Left lobe of liver (tissue), 2 donors: ENCODE measurements around the gene PPP1R36. TPM values are rescaled to one million over a fixed set of nuclear protein-coding genes. Genes with fewer than 3 reads are reported as not detected.
"Not testable (repeated sequence)": the region's sequence is repeated elsewhere in the genome, so short reads cannot be mapped to it uniquely, and the experiment has no call there.

Source experiments
- ATAC-seq: fragments of 200-7000 bp; cut with Tn5 transposase; one replicate; pipeline ENCODE4 v1.9.1; 2020; ENCODE audit warnings: mild to moderate bottlenecking, moderate library complexity
- DNase-seq: peaks from one replicate; pipeline ENCODE4 v3.0.0-alpha.2; 2020; ENCODE audit warnings: low spot score
- total RNA-seq: library from RNA; stranded (reverse); gene quantifications from one replicate; pipeline ENCODE4 v1.2.1, GENCODE V29; 2021
- donor health status: DM: no; HTN: no; CAD: no; lungs with moderate emphysema.
- donor health status: DM: no; HTN: yes; CAD: no.

Gene PPP1R36
- total RNA-seq, 1 donor from 2014 or later = 0.18 TPM

DNA sequence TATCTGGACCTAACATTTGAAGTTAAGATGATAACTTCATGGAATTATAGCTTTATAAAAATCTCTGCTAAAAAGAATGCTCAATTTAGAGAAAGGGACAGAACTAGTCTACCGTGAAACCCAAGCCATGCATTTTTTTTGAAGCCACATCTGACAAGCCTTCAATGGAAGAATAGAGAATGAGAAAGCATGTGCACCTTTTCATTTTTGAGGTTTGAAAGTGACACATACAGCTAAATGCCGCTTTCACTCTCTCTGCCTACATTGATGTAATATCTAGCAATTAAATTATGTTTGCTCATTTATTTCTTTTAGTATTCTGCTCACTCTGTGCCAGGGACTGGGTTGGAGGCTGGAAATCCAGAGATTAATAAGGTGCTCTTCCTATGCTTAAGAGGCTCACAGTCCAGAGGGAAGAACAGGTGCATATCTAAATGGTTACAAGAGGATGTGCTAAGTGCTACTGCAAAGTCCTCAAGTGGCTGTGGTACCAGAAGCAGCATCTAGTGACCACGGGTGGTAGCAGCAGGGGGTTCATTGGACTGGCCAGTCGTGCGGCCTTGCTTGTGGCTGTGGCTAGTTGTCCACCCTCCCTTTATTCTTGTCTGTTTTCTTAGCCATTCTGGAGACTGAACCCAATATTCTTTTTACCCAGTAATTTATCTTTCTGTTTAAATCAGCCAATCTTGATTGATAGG lies 60.4 kb downstream of the PPP1R36 start:
- ATAC-seq = no peak
- DNase-seq = no peak

DNA sequence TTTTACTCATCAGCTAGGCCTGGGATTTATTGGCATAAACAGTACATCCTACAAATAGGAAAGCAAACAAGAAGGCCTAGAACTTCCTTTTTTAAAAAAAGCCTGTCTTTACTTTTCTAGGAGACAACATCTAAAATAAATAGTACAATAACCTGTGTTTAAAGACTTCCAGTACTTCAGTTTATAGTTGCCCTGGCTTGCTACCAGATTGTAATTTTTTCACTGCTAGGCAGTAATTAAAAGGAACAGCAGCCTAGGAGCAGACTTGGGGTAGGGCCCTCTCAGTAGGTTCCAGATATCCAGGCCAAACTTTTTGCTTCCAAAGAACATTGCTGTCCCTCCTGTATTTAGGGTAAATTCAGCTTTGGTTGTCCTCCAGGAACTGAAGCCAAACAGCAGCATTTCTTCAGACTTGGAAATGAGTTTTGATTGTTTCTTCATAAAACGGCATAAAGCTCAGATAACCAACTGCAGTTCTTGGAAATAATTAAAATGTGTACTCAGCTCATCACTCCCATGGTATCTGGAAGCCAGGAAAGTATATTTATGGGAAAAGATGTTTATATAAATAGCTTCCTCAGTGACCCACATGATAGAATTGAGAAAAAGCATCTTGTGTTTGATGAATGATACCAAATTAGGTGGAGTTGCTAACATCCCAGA lies 61.7 kb downstream of the PPP1R36 start:
- DNase-seq (no peak), ATAC-seq (peak; percentile 19)

DNA sequence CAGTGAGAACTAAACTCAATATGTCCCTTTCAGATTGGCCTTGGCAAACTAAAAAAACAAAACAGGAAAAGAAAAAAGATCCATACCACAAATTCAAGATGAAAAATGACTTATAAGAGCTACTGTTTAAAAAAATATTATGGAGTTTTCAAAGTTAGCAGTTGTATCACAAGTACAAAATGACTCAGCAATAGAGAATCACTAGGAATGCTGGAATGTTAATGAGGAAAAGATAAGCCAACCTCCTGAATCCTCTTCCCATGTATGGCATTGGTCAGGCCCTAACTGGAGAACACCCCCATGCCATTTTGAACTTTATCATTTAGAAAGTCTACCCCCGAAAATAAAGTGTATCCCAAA lies 62.2 kb downstream of the PPP1R36 start:
- DNase-seq (no peak), ATAC-seq (no peak)

DNA sequence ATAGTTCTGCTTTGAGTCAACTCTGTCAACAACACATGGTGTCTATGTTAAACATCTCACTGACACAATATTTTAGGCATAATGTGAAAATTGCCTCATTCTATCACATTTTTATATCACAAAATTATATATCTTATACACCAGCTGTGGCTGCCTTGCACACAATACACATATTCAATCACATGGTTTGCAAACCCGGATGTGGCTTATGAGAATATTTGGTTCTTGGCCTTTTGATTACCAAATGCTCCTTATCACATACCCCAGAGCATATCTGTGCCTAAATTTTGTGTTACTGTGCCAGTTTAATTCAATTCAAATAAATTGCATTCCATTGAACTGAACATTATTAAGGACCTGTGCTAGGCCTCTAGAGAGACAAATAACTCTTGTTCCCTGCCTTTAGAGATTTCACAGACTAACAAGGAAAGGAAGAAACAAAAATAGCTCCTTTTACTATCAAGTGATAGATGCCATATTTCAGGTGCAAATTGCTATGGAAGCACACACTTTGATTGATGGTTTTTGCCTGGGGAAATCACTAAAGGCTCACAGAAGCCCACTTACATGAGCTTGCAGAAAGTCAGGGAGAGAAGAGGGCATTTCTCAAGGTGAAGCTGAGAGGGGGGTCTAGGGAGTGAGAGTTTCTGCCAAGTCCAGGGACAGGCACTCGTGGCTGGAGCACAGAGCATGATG lies 63.4 kb downstream of the PPP1R36 start:
- DNase-seq = no peak
- ATAC-seq = no peak

DNA sequence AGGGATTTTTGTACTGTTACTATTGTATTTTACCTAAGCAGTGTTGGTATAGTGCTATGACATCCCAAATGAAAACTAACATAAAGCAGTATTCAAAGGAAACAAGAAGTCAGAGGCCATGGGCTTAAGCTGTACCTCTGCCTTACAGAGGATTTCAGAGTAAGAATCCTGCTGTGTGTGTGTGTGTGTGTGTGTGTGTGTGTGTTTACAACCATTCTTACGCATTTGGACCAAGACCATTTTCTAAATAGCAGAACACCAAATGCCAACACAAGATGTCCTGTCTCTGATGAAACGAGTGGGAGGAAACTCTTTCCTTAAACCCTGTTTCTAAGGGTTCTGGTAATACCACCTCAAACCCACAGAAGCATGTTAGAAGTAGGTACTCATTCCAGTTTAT lies 64.4 kb downstream of the PPP1R36 start:
- no peak for ATAC-seq
- no peak for DNase-seq

GRCh38 chr14:64614805-64615391 lies 65.1 kb downstream of the PPP1R36 start:
- DNase-seq (no peak), ATAC-seq (peak; percentile 13)

DNA sequence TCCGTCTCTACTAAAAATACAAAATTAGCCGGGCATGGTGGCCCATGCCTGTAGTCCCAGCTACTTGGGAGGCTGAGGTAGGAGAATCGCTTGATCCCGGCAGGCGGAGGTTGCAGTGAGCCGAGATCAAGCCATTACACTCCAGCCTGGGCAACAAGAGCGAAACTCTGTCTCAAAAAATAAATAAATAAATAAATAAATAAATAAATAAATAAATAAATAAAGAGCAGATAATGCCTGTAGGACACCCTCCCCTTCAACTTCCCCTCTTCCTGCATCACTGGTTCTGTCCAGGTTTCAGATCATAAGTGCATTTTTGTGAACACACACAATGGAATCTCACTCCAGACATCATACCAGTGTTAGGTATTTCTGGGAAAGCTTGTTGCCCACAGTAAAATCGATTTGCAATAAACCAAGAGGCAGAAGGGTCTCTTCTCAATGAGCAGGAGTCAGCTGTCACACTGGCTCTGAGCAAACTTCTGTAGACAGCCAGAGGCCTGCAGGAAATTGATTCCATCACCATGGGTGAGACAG lies 68.2 kb downstream of the PPP1R36 start:
- not testable (repeated sequence) for ATAC-seq, DNase-seq

- DNase-seq (no peak), ATAC-seq (no peak)
These were observed 71.1 kb downstream of the PPP1R36 start for GRCh38 chr14:64620910-64621309.

DNA sequence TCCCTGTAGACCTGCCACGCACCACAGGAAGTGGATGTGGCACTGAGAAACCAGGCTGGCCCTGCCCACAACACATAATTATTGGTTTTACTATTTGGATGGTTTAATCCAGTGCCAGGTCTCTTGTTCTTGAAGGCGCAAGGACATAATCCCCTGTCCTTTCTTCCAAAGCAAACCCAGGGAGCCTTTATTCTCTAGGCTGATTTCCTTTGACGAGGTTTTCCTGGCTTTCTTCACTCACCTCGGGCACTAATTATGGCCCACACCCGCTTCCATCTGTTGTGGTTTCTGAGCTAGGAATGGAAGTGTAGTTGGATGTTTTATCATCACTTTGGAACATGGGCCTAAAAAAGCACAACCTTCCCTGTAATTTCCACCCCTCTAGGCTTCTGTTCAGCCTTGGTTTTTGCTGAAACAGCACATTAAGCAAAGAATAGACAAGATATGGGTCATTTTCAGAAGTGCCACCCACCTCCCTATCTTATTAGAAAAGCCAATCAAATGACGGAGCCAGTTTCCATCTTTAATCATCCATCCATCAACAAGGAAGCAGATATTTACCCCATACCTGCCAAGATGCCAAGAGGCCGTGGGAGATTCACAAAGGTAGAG lies 73.9 kb downstream of the PPP1R36 start:
- DNase-seq (no peak), ATAC-seq (no peak)

DNA sequence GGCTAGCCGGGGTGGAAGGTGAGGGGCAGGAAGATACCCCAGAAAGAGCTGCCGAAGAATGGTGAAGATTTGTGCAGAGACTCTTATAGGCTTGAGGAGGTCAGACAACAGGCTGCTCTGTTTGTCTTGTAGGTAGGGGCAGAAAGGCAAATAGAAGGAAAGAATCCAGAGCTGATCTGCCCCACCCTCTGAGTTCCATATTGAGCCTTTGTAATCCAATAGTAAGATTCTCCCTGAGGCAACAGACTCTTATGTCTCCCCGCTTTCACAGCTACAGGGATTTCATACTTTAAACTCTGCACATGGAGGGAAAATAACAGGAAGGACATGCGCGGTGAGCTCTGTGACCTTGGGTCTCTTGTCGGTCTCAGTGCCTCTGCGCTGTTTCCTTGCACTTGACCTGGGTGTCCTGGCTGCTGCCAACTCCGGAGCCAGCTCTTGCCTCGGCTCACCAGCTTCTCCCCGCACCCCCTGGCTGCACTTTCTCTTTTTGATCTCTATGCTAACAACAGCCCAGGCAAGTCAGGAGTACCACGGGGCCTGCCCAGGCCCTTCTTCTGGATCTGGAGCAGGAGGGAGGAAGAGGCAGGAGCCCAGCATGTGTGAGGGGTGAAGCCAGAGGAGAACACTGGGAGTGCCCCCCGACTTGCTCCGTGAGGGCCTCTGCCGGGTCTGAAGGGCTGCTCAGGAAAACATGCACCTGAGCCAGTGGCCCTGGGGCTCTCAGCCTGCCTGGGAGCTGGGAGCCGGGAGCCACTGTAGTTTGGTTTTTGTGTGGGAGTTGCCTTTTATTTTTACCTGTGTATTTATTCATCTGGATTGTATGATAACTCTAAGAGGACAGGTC lies 75.8 kb downstream of the PPP1R36 start:
- ATAC-seq (peak; percentile 31), DNase-seq (peak; percentile 38)

- no peak for ATAC-seq
- peak; percentile 28 for DNase-seq
These were observed 79.2 kb downstream of the PPP1R36 start for GRCh38 chr14:64628940-64629408.

- DNase-seq = no peak
- no peak for ATAC-seq
These were observed 81.0 kb downstream of the PPP1R36 start for GRCh38 chr14:64630778-64631177.

DNA sequence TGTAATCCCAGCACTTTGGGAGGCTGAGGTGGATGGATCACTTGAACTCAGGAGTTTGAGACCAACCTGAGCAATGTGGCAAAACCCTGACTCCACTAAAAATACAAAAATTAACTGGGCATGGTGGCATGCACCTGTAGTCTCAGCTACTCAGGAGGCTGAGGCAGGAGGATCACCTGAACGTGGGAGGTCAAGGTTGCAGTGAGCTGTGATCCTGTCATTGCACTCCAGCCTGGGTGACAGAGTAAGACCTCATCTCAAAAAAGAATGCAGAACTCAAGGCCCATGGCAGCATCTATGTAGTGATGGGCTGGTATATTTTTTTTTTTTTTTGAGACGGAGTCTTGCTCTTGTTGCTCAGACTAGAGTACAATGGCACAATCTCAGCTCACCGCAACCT lies 81.5 kb downstream of the PPP1R36 start:
- DNase-seq = peak; percentile 22
- not testable (repeated sequence) for ATAC-seq

DNA sequence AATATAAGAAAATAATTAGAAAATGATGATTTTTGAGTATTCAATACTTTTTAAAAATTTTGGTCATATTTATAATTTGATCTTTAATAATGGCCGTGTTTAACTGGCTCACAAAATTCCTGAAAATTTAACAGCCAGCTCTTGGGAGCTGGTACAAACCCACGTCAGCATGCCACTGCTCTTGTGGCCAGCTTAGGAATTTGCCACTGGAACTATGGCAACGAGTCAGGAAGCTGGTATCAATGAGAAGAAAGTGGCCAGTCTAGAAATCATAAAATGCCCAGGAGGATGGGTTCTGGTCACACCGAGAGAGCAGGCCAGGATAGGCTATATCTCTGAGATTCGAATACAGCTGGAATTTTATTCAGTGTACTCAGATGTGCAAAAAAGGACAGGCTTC lies 82.3 kb downstream of the PPP1R36 start:
- ATAC-seq (no peak), DNase-seq (no peak)

DNA sequence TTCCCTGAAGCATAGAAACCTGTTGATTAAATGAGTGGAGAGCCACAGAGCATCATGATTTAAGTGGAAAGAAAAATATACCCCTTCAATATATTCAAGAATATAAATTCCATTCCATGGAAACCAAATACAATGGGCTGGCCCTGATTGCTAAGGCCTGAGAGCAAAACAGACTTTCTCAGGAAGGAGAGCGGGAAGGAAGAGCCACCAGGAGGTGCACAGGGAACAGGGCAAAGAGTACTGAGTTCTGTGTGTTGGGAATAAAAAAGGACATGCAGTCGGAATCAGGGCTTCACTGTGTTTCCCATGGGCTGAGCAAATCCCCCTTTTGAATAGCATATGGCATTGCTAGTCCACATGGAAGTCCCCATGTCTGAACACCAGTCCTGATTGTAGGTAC lies 84.8 kb downstream of the PPP1R36 start:
- no peak for ATAC-seq

GRCh38 chr14:64636208-64636979 lies 86.6 kb downstream of the PPP1R36 start:
- DNase-seq = peak; percentile 78
- ATAC-seq = peak; percentile 86

More for the DNA sequence above, 84.8 kb downstream of the PPP1R36 start:
- DNase-seq = peak; percentile 18

DNA sequence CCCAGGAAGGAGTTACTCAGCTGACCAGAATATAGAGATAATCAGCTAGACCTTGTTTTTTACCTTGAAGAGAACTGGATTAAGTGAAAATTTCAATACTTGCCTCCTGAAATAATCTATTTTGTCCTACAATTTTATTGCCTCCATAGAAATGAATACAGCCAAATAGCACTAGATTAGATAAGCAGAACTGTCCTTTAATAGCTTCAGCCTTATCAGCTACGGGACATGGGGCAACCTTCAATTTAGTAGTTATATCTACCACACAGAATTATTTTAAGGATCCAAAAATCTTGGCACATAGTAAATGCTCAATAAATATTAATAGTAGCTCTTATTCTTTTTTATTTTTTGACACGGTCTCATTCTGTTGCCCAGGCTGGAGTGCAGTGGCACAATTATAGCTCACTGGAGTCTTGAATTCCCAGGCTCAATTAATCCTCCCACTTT lies 87.2 kb downstream of the PPP1R36 start:
- ATAC-seq = peak; percentile 52
- DNase-seq = no peak

GRCh38 chr14:64637735-64638473 lies 88.1 kb downstream of the PPP1R36 start:
- ATAC-seq (peak; percentile 25), DNase-seq (no peak)
